Liver (tissue), 9 donors: ENCODE data around the gene DIS3L2. TPM values are rescaled to one million over a fixed set of nuclear protein-coding genes. Genes with fewer than 3 reads are reported as not detected.

Experiments used
- DNase-seq: peaks from one replicate; pipeline ENCODE4 v3.0.0-alpha.2; 2017; ENCODE audit warnings: low spot score
- H3K27ac ChIP-seq, 2 donors: one replicate each; pipeline ENCODE4 v1.7.0; 2013; ENCODE audit warnings: inconsistent platforms in 2 of 2, low read length in 2 of 2, control low read depth in 1 of 2, low read depth in 1 of 2, mild to moderate bottlenecking in 1 of 2
- H3K27me3 ChIP-seq, 4 donors: one replicate each; pipeline versions ENCODE4 v1.6.1 to v1.7.0; 2013; ENCODE audit warnings: low read length in 3 of 4, inconsistent platforms in 1 of 4, mild to moderate bottlenecking in 1 of 4, moderate library complexity in 1 of 4; ENCODE audit not compliant: control insufficient read depth in 4 of 4, insufficient read depth in 4 of 4
- H3K36me3 ChIP-seq, 4 donors: one replicate each; pipeline versions ENCODE4 v1.6.1 to v1.7.0; 2013; ENCODE audit warnings: low read length in 3 of 4, mild to moderate bottlenecking in 3 of 4, low read depth in 1 of 4, moderate library complexity in 1 of 4; ENCODE audit not compliant: control insufficient read depth in 4 of 4, insufficient read depth in 3 of 4
- H3K4me1 ChIP-seq, 4 donors: one replicate each; pipeline versions ENCODE4 v1.6.1 to v1.7.0; 2013; ENCODE audit warnings: low read length in 3 of 4, mild to moderate bottlenecking in 3 of 4, moderate library complexity in 1 of 4; ENCODE audit not compliant: control insufficient read depth in 4 of 4, insufficient read depth in 4 of 4
- H3K4me3 ChIP-seq, 3 donors: one replicate each; pipeline versions ENCODE4 v1.6.1 to v1.7.0; 2013; ENCODE audit warnings: low read length in 3 of 3, control low read depth in 1 of 3, low read depth in 1 of 3, mild to moderate bottlenecking in 1 of 3
- H3K9ac ChIP-seq, 2 donors: one replicate each; pipeline ENCODE4 v1.7.0; 2013; ENCODE audit warnings: low read length in 2 of 2, mild to moderate bottlenecking in 2 of 2, moderate library complexity in 2 of 2, control low read depth in 1 of 2, low read depth in 1 of 2
- H3K9me3 ChIP-seq, 4 donors: one replicate each; pipeline versions ENCODE4 v1.6.1 to v1.7.0; 2013; ENCODE audit warnings: low read length in 3 of 4; ENCODE audit not compliant: control insufficient read depth in 4 of 4
- ATF3 ChIP-seq: IDR thresholded peaks from 2 replicates; pipeline ENCODE4 v1.6.1; 2016; ENCODE audit warnings: antibody characterized with exemption
- EGR1 ChIP-seq, 2 donors: IDR thresholded peaks; 2 replicates each; pipeline ENCODE4 v1.6.1; 2016 to 2018; ENCODE audit warnings: antibody characterized with exemption in 2 of 2, low read depth in 2 of 2
- FOXA1 ChIP-seq: IDR thresholded peaks from 2 replicates; pipeline ENCODE4 v1.6.1; 2016; ENCODE audit warnings: antibody characterized with exemption
- GABPA ChIP-seq, 2 donors: IDR thresholded peaks in 1 of 2; conservative IDR thresholded peaks in 1 of 2; 2 replicates each; pipeline ENCODE4 v1.6.1; 2016; ENCODE audit warnings: antibody characterized with exemption in 2 of 2, mild to moderate bottlenecking in 1 of 2, moderate library complexity in 1 of 2
- HNF4A ChIP-seq, 2 donors: conservative IDR thresholded peaks; 2 replicates each; pipeline ENCODE4 v1.6.1; 2016; ENCODE audit warnings: antibody characterized with exemption in 2 of 2, mild to moderate bottlenecking in 2 of 2
- HNF4G ChIP-seq: IDR thresholded peaks from 2 replicates; pipeline ENCODE4 v1.6.1; 2016; ENCODE audit warnings: antibody characterized with exemption
- JUND ChIP-seq, 2 donors: IDR thresholded peaks; 2 replicates each; pipeline ENCODE4 v1.6.1; 2016; ENCODE audit warnings: antibody characterized with exemption in 2 of 2
- NR2F2 ChIP-seq: IDR thresholded peaks from 2 replicates; pipeline ENCODE4 v1.6.1; 2016; ENCODE audit warnings: antibody characterized with exemption
- RAD21 ChIP-seq, 2 donors: IDR thresholded peaks; 2 replicates each; pipeline ENCODE4 v1.6.1; 2016; ENCODE audit warnings: antibody characterized with exemption in 2 of 2, mild to moderate bottlenecking in 2 of 2
- REST ChIP-seq: IDR thresholded peaks from 2 replicates; pipeline ENCODE4 v1.6.1; 2016; ENCODE audit warnings: antibody characterized with exemption, mild to moderate bottlenecking
- RXRA ChIP-seq, 2 donors: IDR thresholded peaks; 2 replicates each; pipeline ENCODE4 v1.6.1; 2017 to 2018; ENCODE audit warnings: antibody characterized with exemption in 2 of 2, mild to moderate bottlenecking in 1 of 2
- SP1 ChIP-seq: IDR thresholded peaks from 2 replicates; pipeline ENCODE4 v1.6.1; 2018; ENCODE audit warnings: antibody characterized with exemption, mild to moderate bottlenecking
- TAF1 ChIP-seq: conservative IDR thresholded peaks from 2 replicates; pipeline ENCODE4 v1.6.1; 2016; ENCODE audit warnings: antibody characterized with exemption, mild to moderate bottlenecking
- YY1 ChIP-seq: IDR thresholded peaks from 2 replicates; pipeline ENCODE4 v1.6.1; 2016; ENCODE audit warnings: antibody characterized with exemption, mild to moderate bottlenecking
- ZBTB33 ChIP-seq: IDR thresholded peaks from 2 replicates; pipeline ENCODE4 v1.6.1; 2016; ENCODE audit warnings: antibody characterized with exemption
- WGBS: extraction: QIAGEN DNeasy Blood & Tissue Kit; methylation state at CpG from one replicate; pipeline ENCODE4 v1.1.7; 2013; 5-methylcytosine and 5-hydroxymethylcytosine counted together
- polyA plus RNA-seq, 2 donors: library from polyadenylated mRNA; stranded (reverse) in 1 of 2; unstranded in 1 of 2; fragments of 200-250 nt in 1 of 2; fragments of >200 nt in 1 of 2; fragmentation: Nextera tagmentation in 1 of 2; extraction: Ambion mirVana in 1 of 2; gene quantifications; one replicate each; pipeline versions ENCODE4 v1.2.1 to v1.2.3, GENCODE V29; 2013 to 2015
- total RNA-seq, 2 donors: library from RNA; depleted of rRNA; stranded (reverse); fragments of >200 nt; gene quantifications; one replicate each; pipeline ENCODE4 v1.2.3, GENCODE V29; 2014
- TF ChIP-seq, protein P1 (sequence below): IDR thresholded peaks from 2 replicates; pipeline ENCODE4 v1.6.1; 2016; ENCODE audit warnings: antibody characterized with exemption
- donor health status: healthy.
- donor health status: healthy.
- donor health status: healthy.
- donor health status: healthy.
- donor health status: healthy.

The DIS3L2 gene
- total and polyA plus RNA-seq, 4 donors, result 5.7 to 21.5 (median 8.8) TPM

DNA sequence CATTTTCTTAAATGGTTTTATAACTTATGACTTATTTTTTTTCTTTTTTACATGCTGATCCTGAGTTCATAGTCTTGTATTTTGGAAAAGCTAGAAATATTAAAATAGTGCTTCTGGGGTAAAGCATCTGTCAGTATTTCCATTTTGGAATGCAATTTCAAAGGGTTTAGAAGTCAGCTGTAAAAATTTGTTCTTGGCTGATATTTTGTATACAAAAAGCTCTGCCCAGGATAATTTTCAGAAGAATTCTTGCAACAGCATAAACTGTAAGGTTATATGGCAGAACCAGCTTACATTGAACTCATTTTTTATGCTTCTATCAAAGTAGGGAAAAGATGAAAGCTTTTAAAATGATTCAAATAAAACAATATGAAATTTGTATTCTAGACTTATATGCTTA is 97.4 kb downstream of the DIS3L2 start (continued):
- TF ChIP-seq ZBTB33, result no peak

- WGBS, result 95% methylated on average over 4 of the region's 4 CpGs
- H3K9ac ChIP-seq, result no peak overlapping the region
- H3K36me3 ChIP-seq, result no peaks in the 10 kb centered on the region
- no peak overlapping the region for H3K4me3 ChIP-seq
- H3K27me3 ChIP-seq, result no peaks in the 10 kb centered on the region
- H3K9me3 ChIP-seq, result no peaks in the 10 kb centered on the region
- H3K4me1 ChIP-seq, result peaks cover 0 to 3% (median 0%) of the 10 kb centered on the region in 4 donors
- DNase-seq, result no peak
- TF ChIP-seq REST (no peak), JUND (IDR thresholded peaks at IDR 0.05) (no peak), HNF4A (conservative IDR thresholded peaks at IDR 0.05) (no peak), HNF4G (no peak), RXRA (IDR thresholded peaks at IDR 0.05) (no peak), EGR1 (IDR thresholded peaks at IDR 0.05; ENCODE audit: low read depth in 2 of 2) (no peak), NR2F2 (no peak), GABPA (IDR thresholded peaks at IDR 0.05 in 1 of 2, conservative IDR thresholded peaks at IDR 0.05 in 1 of 2) (no peak), ZBTB33 (no peak), RAD21 (IDR thresholded peaks at IDR 0.05) (no peak), SP1 (no peak), FOXA1 (no peak), TAF1 (no peak), YY1 (no peak), ATF3 (no peak)
- TF ChIP-seq, protein P1, sequence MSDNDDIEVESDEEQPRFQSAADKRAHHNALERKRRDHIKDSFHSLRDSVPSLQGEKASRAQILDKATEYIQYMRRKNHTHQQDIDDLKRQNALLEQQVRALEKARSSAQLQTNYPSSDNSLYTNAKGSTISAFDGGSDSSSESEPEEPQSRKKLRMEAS, result no peak
- no peak overlapping the region for H3K27ac ChIP-seq
These were observed 99.8 kb downstream of the DIS3L2 start for GRCh38 chr2:232061265-232061664.
